Activated CD4-positive, CD25-positive, alpha-beta regulatory T cell treated with anti-CD3 and anti-CD28 coated beads, Interleukin-2, amount 50 U/mL, for 24 hours (primary cell): ENCODE measurements around the gene TIGD3.

Experiments
- ATAC-seq, 2 donors: fragments of 150-1000 bp; cut with Tn5 transposase; one replicate each; pipeline ENCODE4 v1.10.0; 2021; ENCODE audit warnings: mild to moderate bottlenecking in 1 of 2, moderate library complexity in 1 of 2

TIGD3 gene, protein sequence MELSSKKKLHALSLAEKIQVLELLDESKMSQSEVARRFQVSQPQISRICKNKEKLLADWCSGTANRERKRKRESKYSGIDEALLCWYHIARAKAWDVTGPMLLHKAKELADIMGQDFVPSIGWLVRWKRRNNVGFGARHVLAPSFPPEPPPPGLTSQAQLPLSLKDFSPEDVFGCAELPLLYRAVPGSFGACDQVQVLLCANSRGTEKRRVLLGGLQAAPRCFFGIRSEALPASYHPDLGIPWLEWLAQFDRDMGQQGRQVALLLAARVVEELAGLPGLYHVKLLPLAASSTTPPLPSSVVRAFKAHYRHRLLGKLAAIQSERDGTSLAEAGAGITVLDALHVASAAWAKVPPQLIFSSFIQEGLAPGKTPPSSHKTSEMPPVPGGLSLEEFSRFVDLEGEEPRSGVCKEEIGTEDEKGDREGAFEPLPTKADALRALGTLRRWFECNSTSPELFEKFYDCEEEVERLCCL

DNA sequence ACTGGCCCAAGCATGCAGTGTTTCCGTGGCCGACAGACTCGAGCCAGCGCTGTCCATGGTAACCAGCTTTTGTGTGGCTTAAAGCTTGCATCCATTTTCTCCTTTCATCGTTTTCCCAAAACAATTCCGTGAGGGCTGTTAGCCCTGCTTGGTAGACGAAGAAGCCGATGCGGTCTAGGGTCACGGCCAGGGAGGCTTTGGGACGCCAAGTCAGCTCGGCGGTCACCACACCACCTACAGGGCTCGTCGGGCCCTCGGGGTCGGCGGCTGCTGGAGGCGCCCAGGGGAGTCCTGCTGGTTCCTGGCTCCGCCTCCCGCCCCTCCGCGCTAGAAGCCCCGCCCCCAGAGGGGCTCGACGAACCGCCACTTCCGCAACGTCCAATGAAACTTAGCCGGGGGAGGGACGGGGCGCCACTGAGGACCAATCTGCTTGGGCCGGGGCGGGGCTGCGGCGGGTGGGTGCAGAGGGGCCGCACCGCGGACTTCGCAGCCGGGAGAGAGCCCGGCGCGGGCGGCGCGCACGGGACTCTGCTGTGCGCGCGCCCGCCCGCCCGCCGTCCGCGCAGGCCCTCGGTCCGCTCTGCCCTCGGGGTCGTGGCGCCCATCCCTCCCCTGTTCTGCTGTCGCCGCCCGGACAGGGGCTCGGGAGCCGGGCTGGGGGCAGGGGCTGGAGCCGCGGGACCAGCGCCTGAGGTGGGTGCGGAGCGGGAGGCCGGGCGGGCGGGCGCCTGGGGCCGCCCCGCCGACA, at the start of gene TIGD3:
Gene TIGD3, plus strand, starts transcription at position 487 of the 748 bp plus-strand sequence. CDS start 1,058 bp downstream, outside the sequence.
- peak; percentile 98 for ATAC-seq

DNA sequence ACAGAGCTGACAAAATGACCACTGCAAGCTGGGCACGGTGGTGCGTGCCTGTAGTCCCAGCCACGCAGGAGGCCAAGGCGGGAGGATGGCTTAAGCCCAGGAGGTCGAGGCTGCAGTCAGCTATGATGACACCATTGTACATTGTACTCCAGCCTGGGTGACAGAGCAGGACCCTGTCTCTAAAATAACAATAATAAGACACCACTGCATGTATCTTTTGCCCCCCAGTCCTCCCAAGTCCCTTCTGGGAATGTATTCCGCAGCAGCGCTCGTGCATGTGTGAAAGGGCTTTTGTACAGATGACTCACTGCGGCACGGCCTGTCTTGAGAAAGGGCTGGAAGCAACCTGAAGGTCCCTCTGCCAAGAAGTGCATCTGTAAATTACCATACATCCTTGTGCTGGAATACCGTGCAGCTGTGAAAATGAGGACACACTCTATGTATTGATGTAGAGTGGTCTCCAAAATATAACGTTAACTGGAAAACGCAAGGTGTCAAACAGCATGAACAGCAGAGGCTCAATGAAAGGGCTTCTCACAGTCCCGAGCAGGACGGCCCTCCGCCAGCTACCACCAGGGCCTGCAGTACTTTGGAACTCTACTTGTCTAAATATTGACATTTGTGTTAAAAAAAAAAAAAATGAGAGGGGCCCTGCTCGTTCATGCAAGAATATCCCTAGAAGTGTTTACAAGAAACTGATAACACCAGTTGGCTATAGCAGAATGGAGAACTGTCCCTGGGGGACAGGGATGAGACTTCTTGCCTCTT, 48.9 kb upstream of the TIGD3 start:
- no peak for ATAC-seq

DNA sequence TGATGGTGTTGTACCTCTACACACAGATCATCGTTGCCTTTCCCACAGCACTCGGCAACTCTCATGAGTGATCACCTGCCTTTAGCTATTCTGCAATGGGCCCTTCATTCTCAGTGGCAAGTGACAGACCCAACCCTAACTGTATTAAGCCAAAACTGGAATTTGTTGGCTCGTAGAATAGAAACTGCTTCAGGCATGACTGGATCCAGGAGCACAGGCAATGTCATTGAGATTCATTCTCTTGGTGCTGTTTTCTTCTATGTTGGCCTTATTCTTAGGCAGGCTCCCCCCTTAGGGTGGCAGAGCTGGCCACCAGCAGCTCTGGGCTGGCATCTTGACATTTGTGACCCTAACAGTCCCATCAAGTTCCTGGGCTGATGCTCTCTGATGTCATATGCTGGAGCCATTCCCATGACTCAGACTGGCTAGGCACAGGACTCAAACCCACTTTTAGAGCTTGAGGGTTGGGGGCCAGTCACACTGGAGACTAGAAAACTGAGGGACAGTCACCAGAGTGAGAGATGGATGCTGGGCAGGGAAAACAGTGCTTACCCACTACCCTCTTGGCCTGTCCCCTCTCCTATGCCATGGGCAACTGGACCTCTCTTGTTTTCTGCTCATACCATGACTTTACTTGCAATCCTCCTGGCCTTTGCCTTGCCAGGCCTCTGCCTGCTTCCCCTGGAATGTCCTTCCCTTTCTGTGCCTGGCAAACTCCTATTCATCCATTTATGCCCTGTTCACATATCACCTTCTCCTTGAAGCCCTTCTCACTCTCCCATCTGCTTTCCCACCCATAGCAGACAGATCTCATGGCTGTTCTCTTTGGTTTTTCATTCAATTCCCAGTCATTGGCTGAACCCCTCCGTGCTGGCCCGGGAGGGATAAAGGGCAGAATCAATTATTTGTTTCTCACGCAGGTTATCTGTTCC, 47.0 kb upstream of the TIGD3 start:
- ATAC-seq = no peak

DNA sequence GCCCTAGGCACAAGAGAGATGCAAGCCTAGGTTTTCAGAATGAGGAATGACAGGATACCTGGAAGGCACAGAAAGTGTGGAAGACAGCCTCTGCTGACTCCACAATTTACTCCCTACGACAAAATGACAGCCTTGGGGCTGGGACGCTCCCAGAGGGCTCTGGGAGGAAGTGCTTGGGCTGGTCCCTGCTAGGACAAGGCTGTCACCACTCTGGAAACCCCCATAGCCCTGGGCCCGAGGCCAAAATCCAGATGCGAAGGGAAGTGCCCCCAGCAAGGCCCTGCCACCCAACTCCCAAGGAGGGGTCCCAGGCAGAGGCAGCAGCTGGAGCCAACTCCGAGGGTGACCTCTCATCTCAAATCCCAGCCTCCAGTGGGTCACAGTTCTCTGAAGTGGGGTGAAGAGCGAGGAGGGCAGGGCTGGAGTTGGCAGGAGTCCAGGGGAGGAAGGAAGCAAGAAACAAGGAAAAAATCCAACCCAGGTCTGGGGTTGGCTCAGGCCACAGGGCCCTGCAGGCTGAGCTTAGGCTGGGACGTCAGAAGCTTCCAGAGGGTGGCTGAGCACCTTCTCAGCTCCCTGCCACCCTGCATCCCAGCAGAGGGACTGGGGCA, 46.2 kb upstream of the TIGD3 start:
- ATAC-seq = peak in 1 of 2 donors; percentile 26

DNA sequence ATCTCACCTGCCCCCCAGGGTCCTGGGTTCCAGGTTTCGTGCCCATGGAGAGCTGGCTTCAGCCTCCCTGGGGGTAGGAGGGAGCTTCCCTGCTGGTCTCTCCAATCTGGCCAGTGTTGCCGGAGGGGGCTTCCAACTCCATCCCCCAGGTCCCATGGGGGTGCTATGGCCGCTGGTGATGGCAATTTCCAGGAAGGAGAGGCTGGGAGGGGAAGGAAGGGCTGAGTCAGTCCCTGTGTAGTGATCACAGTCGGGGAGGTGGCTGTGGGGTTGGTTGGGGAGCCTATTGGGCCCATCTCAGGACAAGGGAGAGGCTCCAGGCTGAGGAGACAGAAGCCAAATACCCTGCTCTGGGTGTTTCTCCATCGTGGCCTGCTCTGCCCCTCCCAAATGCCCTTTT, 45.5 kb upstream of the TIGD3 start:
- ATAC-seq = no peak

DNA sequence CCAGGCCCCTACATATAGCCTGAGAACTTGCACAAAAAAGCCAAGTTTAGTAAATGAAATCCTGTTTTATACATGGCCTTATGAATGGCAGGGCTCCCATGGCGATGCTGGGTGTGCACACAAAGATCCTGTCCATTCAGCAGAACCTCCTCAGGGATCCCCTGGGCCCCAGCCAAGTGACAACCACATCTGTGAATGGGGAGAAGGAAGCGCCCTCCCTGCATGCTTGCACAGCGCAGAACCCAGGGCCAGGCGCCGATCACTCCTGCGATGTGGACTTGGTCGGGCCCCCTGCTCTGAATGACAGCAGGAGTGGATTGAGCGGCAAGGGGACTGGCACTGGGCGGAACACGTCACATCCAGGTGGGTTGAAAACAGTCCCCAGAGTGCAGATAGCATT, 44.3 kb upstream of the TIGD3 start:
- no peak for ATAC-seq

DNA sequence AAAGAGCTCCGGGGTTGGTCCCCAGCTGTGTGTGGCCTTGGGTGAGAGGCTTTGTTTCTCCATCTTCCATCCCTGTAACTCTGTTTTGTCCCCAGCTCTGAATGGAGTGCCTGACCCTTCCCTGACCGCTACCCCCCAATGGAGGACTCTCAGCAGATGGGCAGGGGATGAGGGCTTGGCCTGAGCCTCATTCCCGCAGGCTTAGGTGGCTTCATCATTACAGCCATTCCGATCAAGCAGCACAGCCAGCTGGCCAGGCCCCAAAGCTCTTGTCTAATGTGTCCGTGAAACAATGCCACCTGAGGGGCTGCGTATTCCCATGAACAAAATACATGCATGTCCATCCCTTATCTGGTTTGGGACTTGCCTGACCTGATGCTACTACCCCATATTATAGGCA, 43.8 kb upstream of the TIGD3 start:
- ATAC-seq = no peak

DNA sequence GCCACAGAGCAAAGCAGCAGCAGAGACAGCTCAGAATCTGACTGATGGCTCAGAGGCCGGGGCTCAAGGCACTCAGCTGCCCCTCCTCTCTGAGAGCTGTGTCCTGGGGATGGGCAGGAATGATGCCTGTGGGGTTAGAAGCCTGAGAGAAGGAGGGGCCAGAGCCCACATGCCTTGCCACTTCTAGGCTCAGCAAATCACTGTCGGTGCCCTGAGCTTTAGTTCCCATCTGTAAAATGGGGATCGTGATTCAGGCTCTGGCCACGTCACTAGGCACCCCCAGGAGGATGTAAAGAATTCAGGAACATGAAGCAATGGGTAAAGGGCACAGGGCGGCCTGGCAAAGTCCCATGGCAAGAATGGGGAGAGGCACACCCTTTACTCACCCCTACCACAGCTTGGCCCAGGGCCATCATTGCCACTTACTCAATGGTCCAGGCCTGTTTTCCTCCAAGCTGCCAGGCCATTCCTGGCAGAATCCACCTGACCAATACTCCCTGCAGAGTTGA, 43.3 kb upstream of the TIGD3 start:
- no peak for ATAC-seq

DNA sequence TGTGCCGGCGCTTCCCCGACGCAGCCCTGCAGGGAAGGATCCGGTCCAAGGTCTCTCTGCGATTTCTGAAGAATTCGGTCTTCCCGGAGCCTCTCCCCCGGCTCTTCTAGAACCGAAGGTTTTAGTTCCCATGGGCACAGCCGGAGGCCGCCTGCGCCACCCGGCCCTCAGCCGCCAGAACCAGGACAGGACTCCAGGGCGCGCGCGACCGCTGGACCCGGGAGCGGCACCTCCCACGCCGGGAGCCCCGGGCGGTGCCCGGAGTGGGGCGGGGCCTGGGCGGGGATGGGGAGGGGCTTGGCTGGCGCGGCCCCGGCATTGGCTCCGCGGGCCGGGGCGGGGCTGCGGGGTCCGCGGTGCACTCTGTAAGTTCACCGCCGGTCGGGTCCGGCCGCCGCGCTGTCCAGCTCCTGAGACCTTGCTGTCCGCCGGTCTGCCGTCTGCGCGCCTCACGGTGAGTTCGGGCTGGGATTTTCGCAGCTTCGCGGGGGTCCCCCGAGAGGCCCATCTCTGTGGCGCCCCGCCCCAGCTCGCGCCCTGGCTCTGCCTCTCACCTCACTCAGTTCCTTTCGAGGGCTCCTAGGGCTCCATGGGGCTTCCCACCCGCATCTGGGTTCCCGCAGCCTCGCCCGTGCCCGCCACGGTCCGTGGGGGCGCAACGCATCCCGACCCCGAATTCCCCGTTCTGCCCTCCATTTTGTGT, 39.9 kb upstream of the TIGD3 start, which contains the start of gene CDC42EP2:
Gene CDC42EP2, plus strand, starts transcription at position 366 of the 703 bp plus-strand sequence. CDS start 6,033 bp downstream, outside the sequence.
- peak; percentile 87 to 90 for ATAC-seq

DNA sequence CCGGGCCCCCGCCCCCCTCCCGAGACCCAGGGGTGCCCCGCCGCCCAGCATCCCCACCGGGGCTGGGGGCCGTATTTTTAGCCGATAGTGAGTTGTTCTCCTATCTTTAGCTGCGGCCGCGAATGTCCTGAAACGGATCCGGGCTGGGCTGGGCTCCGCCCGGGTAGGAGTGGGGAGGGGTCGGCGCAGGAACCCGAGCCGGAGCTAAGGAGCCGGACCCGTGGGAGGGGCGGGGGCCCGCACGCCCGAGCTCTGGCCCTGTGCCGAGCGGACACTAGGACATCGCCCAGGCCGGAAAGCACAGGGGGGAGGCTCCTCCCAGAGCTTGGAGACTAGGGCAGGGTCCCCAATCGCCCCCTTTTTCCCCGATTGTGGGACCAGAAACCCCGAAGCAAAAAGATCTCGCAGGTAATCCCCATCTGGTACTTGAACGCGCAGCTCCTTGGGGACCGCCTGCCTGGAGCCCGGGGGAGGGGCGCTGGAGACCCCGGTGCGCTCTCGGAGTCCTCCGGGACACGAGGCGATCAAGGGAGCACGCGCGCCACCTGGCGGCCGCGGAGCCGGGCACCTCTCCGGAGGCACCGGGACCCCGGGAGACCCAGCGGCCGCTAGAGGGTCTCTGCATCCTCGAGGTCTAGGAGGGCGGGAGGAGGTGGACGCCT, 39.2 kb upstream of the TIGD3 start:
- peak; percentile 72 to 74 for ATAC-seq

DNA sequence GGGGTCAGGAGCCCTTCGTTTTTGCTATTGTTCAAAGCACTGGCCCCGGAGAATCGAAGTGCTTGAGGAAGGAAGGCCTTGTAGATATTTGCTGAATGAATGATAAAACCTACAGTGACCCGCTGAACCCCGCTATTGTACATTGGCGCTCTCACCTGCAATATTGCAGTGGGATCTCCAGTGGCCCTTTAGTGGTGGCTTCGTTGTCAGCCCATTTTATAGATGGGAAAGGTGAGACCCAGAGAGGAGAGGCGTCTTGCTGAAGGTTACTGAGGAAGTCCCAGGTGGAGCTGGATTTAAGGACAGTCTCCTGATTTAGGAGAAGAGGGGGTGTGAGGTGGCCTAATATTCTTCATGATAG, 38.7 kb upstream of the TIGD3 start:
- ATAC-seq = no peak

DNA sequence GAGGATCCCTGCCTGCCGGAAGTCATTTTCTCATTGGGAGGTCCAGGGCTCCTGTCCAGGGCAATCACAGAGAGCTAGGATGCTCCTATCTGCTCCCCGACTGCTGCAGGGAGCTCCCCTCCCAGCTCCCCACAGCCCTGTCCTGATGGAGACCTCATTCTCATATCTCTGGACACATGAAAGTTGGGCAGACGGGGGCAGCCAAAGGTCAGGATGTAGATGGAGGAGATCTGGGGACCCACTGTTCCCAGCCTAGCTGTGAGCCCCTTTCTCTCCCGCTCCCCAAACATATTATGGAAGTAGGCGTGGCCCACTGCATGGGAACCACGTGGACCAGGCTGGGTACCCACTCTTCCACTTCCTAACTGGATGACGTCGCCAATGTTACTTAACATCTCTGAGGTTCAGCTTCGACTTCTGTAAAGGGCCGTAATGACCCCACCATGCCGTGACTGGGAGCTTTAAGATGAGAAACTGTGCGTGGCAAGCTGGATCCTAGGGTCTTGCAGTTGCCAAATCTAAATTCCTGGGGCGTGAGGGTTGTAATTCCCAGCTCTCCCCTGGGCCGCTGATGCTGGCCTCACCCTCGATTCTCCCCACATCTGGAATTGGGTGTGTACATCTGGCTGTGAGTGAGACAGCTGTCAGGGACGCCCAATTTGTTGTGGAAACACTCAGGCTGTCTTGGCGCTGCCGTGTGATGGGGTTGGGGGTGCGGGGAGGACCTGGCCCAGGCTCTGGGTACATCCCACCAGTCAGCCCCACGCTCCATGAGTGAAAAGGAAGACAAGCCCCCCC, 38.1 kb upstream of the TIGD3 start:
- ATAC-seq = no peak

DNA sequence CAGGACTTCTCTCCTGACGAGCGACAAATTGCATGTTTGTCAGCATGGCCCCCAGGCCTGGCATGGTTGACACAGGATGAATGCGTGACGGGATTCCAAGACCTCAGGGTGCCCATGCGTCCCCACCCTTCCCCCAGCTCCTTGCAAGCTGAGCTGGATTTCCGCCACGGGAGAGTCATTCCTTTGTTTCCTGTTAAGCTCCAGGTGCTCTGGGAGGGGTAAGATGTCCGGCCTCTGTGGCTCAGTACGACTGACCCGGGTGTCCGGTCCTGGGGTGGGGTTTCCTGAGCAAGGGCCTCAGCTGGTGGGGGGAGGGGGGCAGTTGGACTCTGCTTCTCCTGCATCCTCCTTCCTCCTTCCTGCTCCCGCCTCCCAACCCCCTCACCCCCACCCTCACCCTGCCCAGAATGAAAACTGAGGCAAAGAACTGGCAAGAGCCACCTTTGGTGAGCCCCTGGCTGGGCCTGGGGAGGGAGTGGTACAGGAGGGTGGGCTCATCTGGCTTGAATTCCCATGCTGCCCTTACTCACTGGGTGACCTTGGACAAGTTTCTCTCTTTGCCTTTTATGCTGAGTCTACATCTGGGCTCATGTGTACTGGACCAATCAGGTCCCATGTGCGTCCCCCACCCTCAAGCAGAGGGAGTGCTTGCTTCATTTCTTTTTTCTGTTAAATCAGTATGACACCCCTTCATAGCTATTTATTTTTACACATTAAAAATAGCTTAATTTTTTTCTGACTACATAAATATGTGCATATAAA, 37.3 kb upstream of the TIGD3 start:
- no peak for ATAC-seq

DNA sequence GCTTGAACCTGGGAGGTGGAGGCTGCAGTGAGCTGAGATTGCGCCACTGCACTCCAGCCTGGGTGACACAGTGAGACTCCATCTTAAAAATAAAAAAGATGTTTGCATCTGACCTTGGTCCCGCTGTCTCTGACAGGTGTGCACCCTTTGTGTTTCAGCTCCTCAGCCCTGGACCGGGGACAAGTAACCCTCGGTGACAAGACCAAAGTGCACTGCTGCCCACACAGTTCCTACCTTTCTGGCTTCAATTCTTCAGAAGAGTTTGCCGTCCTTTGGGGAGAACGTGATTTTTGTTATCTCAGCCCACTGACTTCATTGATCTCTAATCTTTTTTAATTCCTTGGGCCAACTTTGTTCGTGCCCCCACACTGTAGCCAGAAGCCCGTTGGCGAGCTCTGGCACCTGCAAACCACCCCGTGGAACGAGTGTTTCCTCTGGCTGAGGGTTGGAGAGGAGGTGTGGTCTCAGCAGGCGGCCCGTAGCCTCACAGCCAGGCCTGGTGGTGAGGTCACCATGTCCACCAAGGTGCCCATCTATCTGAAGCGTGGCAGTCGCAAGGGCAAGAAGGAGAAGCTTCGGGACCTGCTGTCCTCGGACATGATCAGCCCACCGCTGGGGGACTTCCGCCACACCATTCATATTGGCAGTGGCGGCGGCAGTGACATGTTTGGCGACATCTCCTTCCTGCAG, 34.0 kb upstream of the TIGD3 start:
- no peak for ATAC-seq

DNA sequence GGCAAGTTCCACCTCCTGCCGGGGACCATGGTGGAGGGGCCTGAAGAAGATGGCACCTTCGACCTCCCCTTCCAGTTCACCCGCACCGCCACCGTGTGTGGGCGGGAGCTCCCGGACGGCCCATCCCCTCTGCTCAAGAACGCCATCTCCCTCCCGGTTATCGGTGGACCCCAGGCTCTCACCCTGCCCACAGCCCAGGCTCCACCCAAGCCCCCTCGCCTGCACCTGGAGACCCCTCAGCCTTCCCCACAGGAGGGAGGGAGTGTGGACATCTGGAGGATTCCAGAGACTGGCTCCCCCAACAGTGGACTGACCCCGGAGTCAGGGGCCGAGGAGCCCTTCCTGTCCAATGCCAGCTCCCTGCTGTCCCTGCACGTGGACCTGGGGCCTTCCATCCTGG, 33.5 kb upstream of the TIGD3 start:
- ATAC-seq = no peak

DNA sequence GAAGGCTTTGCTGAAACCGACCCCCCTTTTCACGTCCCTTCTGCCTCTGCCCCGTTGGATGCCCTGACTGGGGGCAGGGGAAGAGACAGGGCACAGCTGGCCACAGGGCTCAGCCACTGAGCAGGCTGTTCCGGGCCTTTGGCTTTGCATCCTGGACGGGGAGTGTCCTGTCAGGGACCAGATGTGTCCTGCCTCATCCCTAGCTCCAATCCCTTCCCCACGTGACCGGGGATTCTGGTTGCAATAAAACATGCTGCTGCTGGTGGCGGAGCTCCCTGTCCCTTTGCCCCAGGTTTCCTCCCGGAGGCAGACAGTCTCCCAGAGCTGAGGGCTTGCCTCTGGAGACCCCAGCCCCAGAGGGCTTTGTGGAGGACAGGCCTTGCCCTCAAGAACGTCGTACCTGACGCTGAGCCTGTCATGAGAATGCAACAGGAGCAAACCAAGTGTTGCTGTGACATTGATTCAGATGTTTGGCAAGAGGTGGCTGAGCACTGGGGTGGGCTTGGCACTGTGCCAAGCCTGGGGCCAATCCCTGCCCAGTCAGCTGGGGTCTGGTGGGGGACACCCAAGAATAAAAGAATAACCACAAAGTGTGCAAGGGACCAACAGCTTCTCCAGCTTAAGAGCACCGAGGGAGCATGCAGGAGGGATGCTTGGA, 32.6 kb upstream of the TIGD3 start:
- no peak for ATAC-seq

DNA sequence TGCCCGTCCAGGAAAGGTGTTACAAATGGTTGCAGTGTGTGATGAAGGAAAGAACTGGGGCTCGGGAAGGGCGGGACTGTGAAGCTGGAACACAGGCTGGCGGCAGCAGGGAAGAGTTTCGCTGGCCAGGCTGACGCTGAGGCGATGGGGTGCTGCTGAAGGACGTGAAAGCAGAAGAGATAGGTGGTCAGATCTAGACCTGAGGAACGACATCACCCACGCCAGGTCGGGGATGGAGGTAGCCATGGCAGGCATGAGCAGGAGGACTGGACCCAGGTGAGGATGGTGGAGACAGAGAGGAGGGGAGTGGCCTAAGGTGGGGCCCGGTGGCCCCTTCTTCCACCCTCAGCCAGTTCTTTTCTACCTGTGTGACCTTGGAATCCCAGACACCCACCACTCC, 30.7 kb upstream of the TIGD3 start:
- ATAC-seq = no peak
